GM12878 (cell line): ENCODE measurements around the gene CCDC178. TPM values are rescaled to one million over a fixed set of nuclear protein-coding genes. Genes with fewer than 3 reads are reported as not detected.

Experiments used
- ATAC-seq: fragments of 200-7000 bp; cut with Tn5 transposase; 3 replicates; pipeline ENCODE4 v1.9.1; 2020; ENCODE audit warnings: mild to moderate bottlenecking, moderate library complexity
- BruUV-seq: library from RNA; stranded (reverse); fragments of 400-500 nt; replicated peaks from 2 replicates; lab custom pipeline; 2021; lab: Mats Ljungman, UMichigan
- CTCF ChIA-PET: fragments of 300-600 bp; sonication (Branson Sonifier 250); formaldehyde crosslinking; extraction: SDS; loops from one replicate; lab custom pipeline; 2021; ENCODE audit warnings: inconsistent platforms; lab: Yijun Ruan, JAX
- POLR2A ChIA-PET: fragments of 350-600 bp; formaldehyde crosslinking; extraction: SDS; loops from one replicate; lab custom pipeline; 2021; ENCODE audit warnings: inconsistent platforms; lab: Charles Lee
- RAD21 ChIA-PET: fragments of 300-600 bp; sonication (Branson Sonifier 250); formaldehyde crosslinking; loops from one replicate; lab custom pipeline; 2023; ENCODE audit warnings: antibody characterized with exemption; ENCODE audit not compliant: unreplicated experiment; lab: Charles Lee
- SMC1A ChIA-PET: fragments of 300-600 bp; sonication (Branson Sonifier 250); formaldehyde crosslinking; loops from one replicate; lab custom pipeline; 2023; ENCODE audit not compliant: unreplicated experiment, uncharacterized antibody; lab: Charles Lee
- DNase-seq: peaks from one replicate; pipeline ENCODE4 v3.0.0-alpha.2; 2011; ENCODE audit warnings: low read depth, low spot score
- FAIRE-seq: peaks from 3 replicates; lab custom pipeline; 2011; peaks lifted over from hg19 to GRCh38; lab: Jason Lieb, UNC
- H2AFZ ChIP-seq: 2 replicates; pipeline ENCODE4 v1.6.0; 2011; ENCODE audit warnings: low read depth, low read length, control low read depth; ENCODE audit not compliant: control insufficient read depth
- H3K27ac ChIP-seq: 2 replicates; pipeline ENCODE4 v1.5.1; 2011; ENCODE audit warnings: control low read depth; ENCODE audit not compliant: control insufficient read depth, insufficient read depth
- H3K27me3 ChIP-seq, 2 experiments: replicated peaks in 1 of 2; 2 replicates each; pipeline versions ENCODE4 v1.6.0 to v1.6.1; 2011; ENCODE audit warnings: low read length in 1 of 2; ENCODE audit not compliant: control insufficient read depth in 2 of 2, insufficient read depth in 2 of 2
- H3K36me3 ChIP-seq, 2 experiments: 2 replicates each; pipeline ENCODE4 v1.5.1; 2011; ENCODE audit warnings: low read length in 1 of 2; ENCODE audit not compliant: control insufficient read depth in 2 of 2, insufficient read depth in 2 of 2
- H3K4me1 ChIP-seq: 2 replicates; pipeline ENCODE4 v1.6.1; 2011; ENCODE audit warnings: mild to moderate bottlenecking, low read length, moderate library complexity, mixed read lengths; ENCODE audit not compliant: control insufficient read depth, insufficient read depth
- H3K4me2 ChIP-seq: 2 replicates; pipeline ENCODE4 v1.6.0; 2011; ENCODE audit warnings: control low read depth; ENCODE audit not compliant: control insufficient read depth, insufficient read depth
- H3K4me3 ChIP-seq: fragments of 200-600 bp; sonication (generic); 2 replicates; pipeline ENCODE4 v1.5.1; 2016
- H3K79me2 ChIP-seq: 2 replicates; pipeline ENCODE4 v1.6.0; 2011; ENCODE audit warnings: low read length; ENCODE audit not compliant: control insufficient read depth, insufficient read depth
- H3K9ac ChIP-seq: 2 replicates; pipeline ENCODE4 v1.8.0; 2011; ENCODE audit warnings: low read length, control low read depth, mixed read lengths; ENCODE audit not compliant: control insufficient read depth, insufficient read depth
- H3K9me3 ChIP-seq: replicated peaks from 3 replicates; pipeline ENCODE4 v1.5.1; 2011; ENCODE audit warnings: mild to moderate bottlenecking, low read length; ENCODE audit not compliant: control insufficient read depth, insufficient read depth
- H4K20me1 ChIP-seq: 2 replicates; pipeline ENCODE4 v1.6.0; 2011; ENCODE audit not compliant: control insufficient read depth, insufficient read depth
- ESRRA ChIP-seq: IDR thresholded peaks from 2 replicates; pipeline ENCODE4 v1.6.1; 2012; ENCODE audit warnings: mild to moderate bottlenecking, low read length, improper control_type of control experiment
- IKZF2 ChIP-seq, 2 experiments: fragments of 450-650 bp; IDR thresholded peaks; 2 replicates each; pipeline ENCODE4 v1.6.1; 2017; ENCODE audit warnings: mild to moderate bottlenecking in 2 of 2, moderate library complexity in 2 of 2
- KAT2A ChIP-seq: conservative IDR thresholded peaks from 2 replicates; pipeline ENCODE4 v1.6.1; 2011; ENCODE audit warnings: low read depth, low read length; ENCODE audit not compliant: control insufficient read depth
- MYB ChIP-seq: fragments of 150-350 bp; IDR thresholded peaks from 2 replicates; pipeline ENCODE4 v1.6.1; 2014; ENCODE audit warnings: mild to moderate bottlenecking, low read depth, low read length, borderline replicate concordance
- POLR2AphosphoS2 ChIP-seq: IDR thresholded peaks from 2 replicates; pipeline ENCODE4 v1.6.1; 2011; ENCODE audit warnings: low read depth, mild to moderate bottlenecking, low read length, improper control_type of control experiment, moderate library complexity
- ZBED1 ChIP-seq: IDR thresholded peaks from 2 replicates; pipeline ENCODE4 v1.6.1; 2016; ENCODE audit warnings: borderline replicate concordance
- in situ Hi-C: fragments of 300-500 bp; cut with MboI; formaldehyde crosslinking; loops from 9 replicates; pipeline ENCODE4 v1.14.3; 2018; ENCODE audit warnings: mixed read lengths
- intact Hi-C: fragments of 100-400 bp; cut with micrococcal nuclease; formaldehyde crosslinking; loops from one replicate; pipeline ENCODE4 v1.14.2; 2022; ENCODE audit not compliant: unreplicated experiment
- polyA plus RNA-seq, 11 experiments: library from polyadenylated mRNA; depleted of rRNA in 4 of 11; unstranded in 6 of 11; stranded (reverse) in 5 of 11; fragments of >200 nt; fragmentation: Nextera tagmentation in 4 of 11; fragmentation: Illumina TruSeq in 1 of 11; extraction: Ambion mirVana in 4 of 11; extraction: Trizol in 1 of 11; gene quantifications; 1 replicate in 1 of 11; 2 replicates in 10 of 11; pipeline versions ENCODE4 v1.2.1 to v1.2.3, GENCODE V29; 2011 to 2016; ENCODE audit warnings: inconsistent platforms in 2 of 11, missing spikeins in 2 of 11, low read depth in 1 of 11
- total RNA-seq, 4 experiments: library from RNA; depleted of rRNA in 3 of 4; stranded (reverse); fragments of >200 nt in 3 of 4; fragmentation: Illumina TruSeq in 1 of 4; extraction: Trizol in 1 of 4; gene quantifications; 2 replicates each; pipeline versions ENCODE4 v1.2.1 to v1.2.3, GENCODE V29; 2013 to 2021
- TF ChIP-seq, protein P1 (sequence below): IDR thresholded peaks from 2 replicates; pipeline ENCODE4 v1.6.1; 2012; ENCODE audit warnings: improper control_type of control experiment, low read depth, low read length; ENCODE audit not compliant: insufficient replicate concordance
- TF ChIP-seq, protein P2 (sequence below): IDR thresholded peaks from 2 replicates; pipeline ENCODE4 v1.6.1; 2012; ENCODE audit warnings: low read length, inconsistent platforms
- TF ChIP-seq, protein P3 (sequence below): fragments of 450-650 bp; IDR thresholded peaks from 2 replicates; pipeline ENCODE4 v1.6.1; 2018; ENCODE audit warnings: borderline replicate concordance, mild to moderate bottlenecking; ENCODE audit not compliant: partially characterized antibody

CCDC178 gene
- total and polyA plus RNA-seq, 10 of the 15 experiments (the other 5 are each of a cell fraction or from before 2014, with no cell fraction given) = 0.04 TPM; not detected in 9

DNA sequence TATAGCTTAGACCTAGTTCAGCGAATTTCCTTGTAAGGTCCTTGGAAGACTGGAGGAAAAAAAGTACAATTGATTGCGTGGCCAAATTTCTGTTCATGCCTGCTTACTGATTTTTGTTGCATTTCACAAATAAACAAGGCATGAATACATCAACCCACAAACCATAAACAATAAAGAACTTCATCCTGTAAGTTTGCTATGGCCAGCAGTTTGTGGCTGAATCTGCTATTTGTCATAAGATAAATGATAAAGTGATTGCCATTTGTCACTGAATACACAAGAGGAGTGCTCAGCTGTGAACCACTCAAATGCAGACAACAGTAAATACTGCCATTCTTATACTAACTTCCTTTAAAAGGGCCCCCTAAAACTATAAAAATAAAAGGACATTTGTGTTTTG, 259.5 kb downstream of the CCDC178 start (continued):
- TF ChIP-seq, protein P1, sequence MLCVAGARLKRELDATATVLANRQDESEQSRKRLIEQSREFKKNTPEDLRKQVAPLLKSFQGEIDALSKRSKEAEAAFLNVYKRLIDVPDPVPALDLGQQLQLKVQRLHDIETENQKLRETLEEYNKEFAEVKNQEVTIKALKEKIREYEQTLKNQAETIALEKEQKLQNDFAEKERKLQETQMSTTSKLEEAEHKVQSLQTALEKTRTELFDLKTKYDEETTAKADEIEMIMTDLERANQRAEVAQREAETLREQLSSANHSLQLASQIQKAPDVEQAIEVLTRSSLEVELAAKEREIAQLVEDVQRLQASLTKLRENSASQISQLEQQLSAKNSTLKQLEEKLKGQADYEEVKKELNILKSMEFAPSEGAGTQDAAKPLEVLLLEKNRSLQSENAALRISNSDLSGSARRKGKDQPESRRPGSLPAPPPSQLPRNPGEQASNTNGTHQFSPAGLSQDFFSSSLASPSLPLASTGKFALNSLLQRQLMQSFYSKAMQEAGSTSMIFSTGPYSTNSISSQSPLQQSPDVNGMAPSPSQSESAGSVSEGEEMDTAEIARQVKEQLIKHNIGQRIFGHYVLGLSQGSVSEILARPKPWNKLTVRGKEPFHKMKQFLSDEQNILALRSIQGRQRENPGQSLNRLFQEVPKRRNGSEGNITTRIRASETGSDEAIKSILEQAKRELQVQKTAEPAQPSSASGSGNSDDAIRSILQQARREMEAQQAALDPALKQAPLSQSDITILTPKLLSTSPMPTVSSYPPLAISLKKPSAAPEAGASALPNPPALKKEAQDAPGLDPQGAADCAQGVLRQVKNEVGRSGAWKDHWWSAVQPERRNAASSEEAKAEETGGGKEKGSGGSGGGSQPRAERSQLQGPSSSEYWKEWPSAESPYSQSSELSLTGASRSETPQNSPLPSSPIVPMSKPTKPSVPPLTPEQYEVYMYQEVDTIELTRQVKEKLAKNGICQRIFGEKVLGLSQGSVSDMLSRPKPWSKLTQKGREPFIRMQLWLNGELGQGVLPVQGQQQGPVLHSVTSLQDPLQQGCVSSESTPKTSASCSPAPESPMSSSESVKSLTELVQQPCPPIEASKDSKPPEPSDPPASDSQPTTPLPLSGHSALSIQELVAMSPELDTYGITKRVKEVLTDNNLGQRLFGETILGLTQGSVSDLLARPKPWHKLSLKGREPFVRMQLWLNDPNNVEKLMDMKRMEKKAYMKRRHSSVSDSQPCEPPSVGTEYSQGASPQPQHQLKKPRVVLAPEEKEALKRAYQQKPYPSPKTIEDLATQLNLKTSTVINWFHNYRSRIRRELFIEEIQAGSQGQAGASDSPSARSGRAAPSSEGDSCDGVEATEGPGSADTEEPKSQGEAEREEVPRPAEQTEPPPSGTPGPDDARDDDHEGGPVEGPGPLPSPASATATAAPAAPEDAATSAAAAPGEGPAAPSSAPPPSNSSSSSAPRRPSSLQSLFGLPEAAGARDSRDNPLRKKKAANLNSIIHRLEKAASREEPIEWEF = no peak

DNA sequence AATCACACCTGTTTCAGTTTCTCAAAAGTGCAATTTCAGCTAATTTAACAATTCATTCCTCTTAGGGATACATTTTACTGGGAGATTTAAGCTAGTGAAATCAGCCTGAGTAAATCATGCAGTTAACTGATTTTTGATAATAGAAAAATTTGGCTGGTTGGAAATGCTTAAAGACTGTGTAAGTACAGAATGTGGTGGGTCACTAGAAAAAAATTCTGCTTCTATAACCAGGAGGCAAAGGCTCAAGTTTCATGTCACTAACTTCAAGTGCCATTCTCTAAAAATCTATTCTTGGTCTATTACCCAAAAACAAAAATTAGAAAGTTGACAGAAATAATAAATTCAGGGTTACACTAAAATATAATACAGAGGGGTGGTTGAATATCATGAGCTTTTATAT, 271.3 kb downstream of the CCDC178 start:
- Histone ChIP-seq H4K20me1 (no peaks in the 10 kb centered on the region), H3K4me1 (no peaks in the 10 kb centered on the region), H3K36me3 (no peaks in the 10 kb centered on the region), H3K4me3 (no peak overlapping the region), H3K27ac (no peak overlapping the region)
- CTCF ChIA-PET = interaction anchor here (0.9 to 1.0 kb wide), 2 partner anchors 14 to 33 kb away, joined by 3 read pairs; no protein-coding TSS in a partner anchor
- DNase-seq = no peak
- FAIRE-seq = no peak
- RAD21 ChIA-PET = interaction anchor here (0.6 kb wide), 1 partner anchor 567 kb away, joined by 3 read pairs; no protein-coding TSS in a partner anchor
- TF ChIP-seq, protein P2, sequence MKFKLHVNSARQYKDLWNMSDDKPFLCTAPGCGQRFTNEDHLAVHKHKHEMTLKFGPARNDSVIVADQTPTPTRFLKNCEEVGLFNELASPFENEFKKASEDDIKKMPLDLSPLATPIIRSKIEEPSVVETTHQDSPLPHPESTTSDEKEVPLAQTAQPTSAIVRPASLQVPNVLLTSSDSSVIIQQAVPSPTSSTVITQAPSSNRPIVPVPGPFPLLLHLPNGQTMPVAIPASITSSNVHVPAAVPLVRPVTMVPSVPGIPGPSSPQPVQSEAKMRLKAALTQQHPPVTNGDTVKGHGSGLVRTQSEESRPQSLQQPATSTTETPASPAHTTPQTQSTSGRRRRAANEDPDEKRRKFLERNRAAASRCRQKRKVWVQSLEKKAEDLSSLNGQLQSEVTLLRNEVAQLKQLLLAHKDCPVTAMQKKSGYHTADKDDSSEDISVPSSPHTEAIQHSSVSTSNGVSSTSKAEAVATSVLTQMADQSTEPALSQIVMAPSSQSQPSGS = no peak
- TF ChIP-seq ZBED1 (no peak), MYB (no peak), IKZF2 (IDR thresholded peaks at IDR 0.05) (no peak), POLR2AphosphoS2 (no peak), KAT2A (no peak), ESRRA (no peak)
- TF ChIP-seq, protein P3, sequence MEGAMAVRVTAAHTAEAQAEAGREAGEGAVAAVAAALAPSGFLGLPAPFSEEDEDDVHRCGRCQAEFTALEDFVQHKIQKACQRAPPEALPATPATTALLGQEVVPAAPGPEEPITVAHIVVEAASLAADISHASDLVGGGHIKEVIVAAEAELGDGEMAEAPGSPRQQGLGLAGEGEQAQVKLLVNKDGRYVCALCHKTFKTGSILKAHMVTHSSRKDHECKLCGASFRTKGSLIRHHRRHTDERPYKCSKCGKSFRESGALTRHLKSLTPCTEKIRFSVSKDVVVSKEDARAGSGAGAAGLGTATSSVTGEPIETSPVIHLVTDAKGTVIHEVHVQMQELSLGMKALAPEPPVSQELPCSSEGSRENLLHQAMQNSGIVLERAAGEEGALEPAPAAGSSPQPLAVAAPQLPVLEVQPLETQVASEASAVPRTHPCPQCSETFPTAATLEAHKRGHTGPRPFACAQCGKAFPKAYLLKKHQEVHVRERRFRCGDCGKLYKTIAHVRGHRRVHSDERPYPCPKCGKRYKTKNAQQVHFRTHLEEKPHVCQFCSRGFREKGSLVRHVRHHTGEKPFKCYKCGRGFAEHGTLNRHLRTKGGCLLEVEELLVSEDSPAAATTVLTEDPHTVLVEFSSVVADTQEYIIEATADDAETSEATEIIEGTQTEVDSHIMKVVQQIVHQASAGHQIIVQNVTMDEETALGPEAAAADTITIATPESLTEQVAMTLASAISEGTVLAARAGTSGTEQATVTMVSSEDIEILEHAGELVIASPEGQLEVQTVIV = no peak
- TF ChIP-seq, all 136 proteins: peak for 0
- POLR2A ChIA-PET = no interaction called here
- H3K27me3 ChIP-seq = no peaks in the 10 kb centered on the region; a peak in 1 of 4 replicates
- H3K9ac ChIP-seq = no peak overlapping the region
- no peaks in the 10 kb centered on the region for H3K79me2 ChIP-seq
- H2AFZ ChIP-seq = no peak overlapping the region
- BruUV-seq = no TSS peak
- ATAC-seq = no peak
- no peak overlapping the region for H3K4me2 ChIP-seq
- SMC1A ChIA-PET = no interaction called here
- no peaks in the 10 kb centered on the region for H3K9me3 ChIP-seq
- intact Hi-C loops (no loop called here), in situ Hi-C loops (no loop called here)
